ENCODE data around the gene SYTL1.

The SYTL1 gene

DNA sequence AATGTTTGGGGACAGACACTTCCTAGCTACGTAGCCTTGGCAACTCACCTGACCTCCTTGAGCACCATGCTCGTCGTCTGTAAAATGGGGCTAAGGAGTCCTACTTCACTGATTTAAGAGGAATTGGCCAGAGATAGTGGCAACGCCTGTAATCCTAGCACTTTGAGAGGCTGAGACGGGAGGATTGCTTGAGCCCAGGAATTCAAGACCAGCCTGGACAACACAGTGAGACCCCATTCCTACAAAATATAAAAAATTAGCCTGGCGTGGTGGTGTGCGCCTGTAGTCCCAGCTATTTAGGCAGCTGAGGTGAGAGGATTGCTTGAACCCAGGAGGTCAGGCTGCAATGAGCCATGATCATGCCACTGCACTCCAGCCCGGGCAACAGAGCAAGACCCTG lies 4.5 kb downstream of the SYTL1 start:
- TF ChIP-seq, protein P1, sequence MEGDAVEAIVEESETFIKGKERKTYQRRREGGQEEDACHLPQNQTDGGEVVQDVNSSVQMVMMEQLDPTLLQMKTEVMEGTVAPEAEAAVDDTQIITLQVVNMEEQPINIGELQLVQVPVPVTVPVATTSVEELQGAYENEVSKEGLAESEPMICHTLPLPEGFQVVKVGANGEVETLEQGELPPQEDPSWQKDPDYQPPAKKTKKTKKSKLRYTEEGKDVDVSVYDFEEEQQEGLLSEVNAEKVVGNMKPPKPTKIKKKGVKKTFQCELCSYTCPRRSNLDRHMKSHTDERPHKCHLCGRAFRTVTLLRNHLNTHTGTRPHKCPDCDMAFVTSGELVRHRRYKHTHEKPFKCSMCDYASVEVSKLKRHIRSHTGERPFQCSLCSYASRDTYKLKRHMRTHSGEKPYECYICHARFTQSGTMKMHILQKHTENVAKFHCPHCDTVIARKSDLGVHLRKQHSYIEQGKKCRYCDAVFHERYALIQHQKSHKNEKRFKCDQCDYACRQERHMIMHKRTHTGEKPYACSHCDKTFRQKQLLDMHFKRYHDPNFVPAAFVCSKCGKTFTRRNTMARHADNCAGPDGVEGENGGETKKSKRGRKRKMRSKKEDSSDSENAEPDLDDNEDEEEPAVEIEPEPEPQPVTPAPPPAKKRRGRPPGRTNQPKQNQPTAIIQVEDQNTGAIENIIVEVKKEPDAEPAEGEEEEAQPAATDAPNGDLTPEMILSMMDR (IDR thresholded peaks at IDR 0.05; ENCODE audit: control insufficient read depth, extremely low read depth, insufficient read depth): no peak
- no peak for DNase-seq (ENCODE audit: low read depth)
- no peak overlapping the region for H3K4me3 ChIP-seq (ENCODE audit: low read depth, low read length)

- TF ChIP-seq, protein P1 (IDR thresholded peaks at IDR 0.05; ENCODE audit: control insufficient read depth, extremely low read depth, insufficient read depth): no peak
- DNase-seq (ENCODE audit: low read depth): no peak
These were observed 5.3 kb downstream of the SYTL1 start for GRCh38 chr1:27346991-27347624.

DNA sequence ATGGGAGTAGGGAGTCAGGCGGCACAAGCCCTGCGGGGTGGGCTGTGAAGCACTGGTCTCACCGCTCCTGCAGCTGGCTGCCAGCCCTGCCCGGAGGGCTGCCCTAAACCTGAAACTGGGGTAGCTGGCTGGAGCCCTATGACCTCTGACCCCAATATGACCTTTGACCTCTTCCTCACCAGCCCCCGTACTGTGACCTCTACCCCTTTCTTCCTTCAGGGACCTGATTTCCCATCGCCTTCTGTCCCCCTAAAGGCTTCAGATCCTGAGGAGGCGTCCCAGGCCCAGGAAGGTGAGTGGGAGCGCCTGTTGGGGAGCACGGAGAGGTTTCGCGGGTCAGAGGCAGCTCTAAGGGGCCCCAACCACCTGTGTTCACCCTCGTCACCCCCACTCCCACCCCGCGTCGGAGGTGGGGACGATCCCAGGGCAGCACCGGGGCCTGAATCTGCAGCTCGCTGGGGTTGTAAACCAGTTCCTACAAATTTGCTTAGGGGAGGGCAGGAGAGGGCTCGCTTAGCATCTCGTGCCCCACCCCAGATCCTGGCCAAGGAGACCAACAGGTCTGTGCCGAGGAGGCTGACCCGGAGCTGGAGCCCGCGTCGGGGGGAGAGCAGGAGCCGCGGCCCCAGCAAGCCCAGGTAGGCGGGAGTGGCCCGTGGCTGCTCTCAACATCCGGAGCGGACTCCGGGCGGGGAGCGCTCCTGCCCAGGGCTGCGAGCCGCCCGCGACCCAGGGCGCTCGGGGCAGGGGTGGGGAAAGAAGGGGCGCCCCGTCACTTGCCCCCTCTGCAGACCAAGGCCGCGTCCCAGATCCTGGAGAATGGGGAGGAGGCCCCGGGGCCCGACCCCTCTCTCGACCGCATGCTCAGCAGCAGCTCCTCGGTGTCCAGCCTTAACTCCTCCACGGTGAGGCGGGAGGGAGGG lies 7.3 kb downstream of the SYTL1 start:
- TF ChIP-seq, protein P1 (IDR thresholded peaks at IDR 0.05; ENCODE audit: control insufficient read depth, extremely low read depth, insufficient read depth): no peak
- DNase-seq (ENCODE audit: low read depth): peak; percentile 70
- H3K4me3 ChIP-seq (ENCODE audit: low read depth, low read length): peak overlapping the region; percentile 62

More at GRCh38 chr1:27346991-27347624, 5.3 kb downstream of the SYTL1 start:
- no peak overlapping the region for H3K4me3 ChIP-seq (ENCODE audit: low read depth, low read length)

- TF ChIP-seq, protein P1 (IDR thresholded peaks at IDR 0.05; ENCODE audit: control insufficient read depth, extremely low read depth, insufficient read depth): no peak
- H3K4me3 ChIP-seq (ENCODE audit: low read depth, low read length): peak overlapping the region; percentile 62
- DNase-seq (ENCODE audit: low read depth): no peak
These were observed 8.2 kb downstream of the SYTL1 start for GRCh38 chr1:27349784-27350662.

DNA sequence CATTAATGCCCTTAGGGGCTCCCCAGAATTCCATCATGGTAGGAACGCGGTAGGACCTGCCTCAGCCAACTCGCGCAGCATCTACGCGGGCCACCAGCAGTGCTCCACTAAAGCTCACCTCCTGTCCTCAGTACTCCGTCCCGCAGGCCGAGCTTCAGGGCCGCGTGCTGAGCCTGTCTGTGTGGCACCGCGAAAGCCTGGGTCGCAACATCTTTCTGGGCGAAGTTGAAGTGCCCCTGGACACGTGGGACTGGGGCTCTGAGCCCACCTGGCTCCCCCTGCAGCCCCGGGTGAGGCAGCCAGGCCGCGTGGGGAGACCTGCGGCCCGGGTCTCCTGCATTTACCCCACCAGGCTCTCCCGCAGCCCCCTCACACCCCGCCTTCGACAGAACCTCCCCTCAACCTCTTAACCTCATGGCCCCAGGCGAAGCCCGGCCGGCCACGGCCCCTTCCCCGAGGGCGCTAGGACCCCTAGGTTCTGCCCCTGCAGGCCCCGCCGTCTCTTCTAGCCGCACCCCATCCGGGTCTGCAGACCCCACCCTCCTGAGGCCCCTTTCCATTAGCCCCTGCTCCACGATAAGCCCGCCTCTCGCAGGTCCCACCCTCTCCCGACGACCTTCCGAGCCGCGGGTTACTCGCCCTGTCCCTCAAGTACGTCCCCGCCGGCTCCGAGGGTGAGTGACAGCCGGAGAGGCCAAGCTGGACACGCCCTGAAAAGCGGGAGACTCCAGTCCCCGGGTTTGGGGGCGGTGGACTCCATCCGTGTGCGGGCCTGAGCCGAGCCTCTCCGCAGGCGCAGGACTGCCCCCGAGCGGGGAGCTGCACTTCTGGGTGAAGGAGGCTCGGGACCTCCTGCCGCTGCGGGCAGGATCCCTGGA lies 9.1 kb downstream of the SYTL1 start:
- H3K4me3 ChIP-seq (ENCODE audit: low read depth, low read length): no peak overlapping the region
- TF ChIP-seq, protein P1 (IDR thresholded peaks at IDR 0.05; ENCODE audit: control insufficient read depth, extremely low read depth, insufficient read depth): no peak
- DNase-seq (ENCODE audit: low read depth): no peak
